IMR-90 (cell line): ENCODE data around the gene TERC. TPM values are rescaled to one million over a fixed set of nuclear protein-coding genes. Genes with fewer than 3 reads are reported as not detected.

ENCODE experiments used
- ATAC-seq: fragments of 200-7000 bp; cut with Tn5 transposase; 2 replicates; pipeline ENCODE4 v1.9.1; 2020; ENCODE audit warnings: low read depth, mild to moderate bottlenecking, moderate library complexity
- BruUV-seq: library from RNA; stranded (reverse); fragments of 400-500 nt; replicated peaks from 2 replicates; lab custom pipeline; 2021; lab: Mats Ljungman, UMichigan
- CTCF ChIA-PET: fragments of 300-600 bp; formaldehyde crosslinking; extraction: SDS; loops from one replicate; lab custom pipeline; 2021; ENCODE audit warnings: antibody characterized with exemption; lab: Yijun Ruan, JAX
- POLR2A ChIA-PET: fragments of 300-600 bp; sonication (Branson Sonifier 250); formaldehyde crosslinking; loops from one replicate; lab custom pipeline; 2022; ENCODE audit warnings: antibody characterized with exemption; ENCODE audit not compliant: unreplicated experiment; lab: Charles Lee
- DNase-seq: peaks from one replicate; pipeline ENCODE4 v3.0.0; 2013
- H2AFZ ChIP-seq: replicated peaks from 2 replicates; pipeline ENCODE3; 2013; ENCODE audit warnings: low read length, mild to moderate bottlenecking; ENCODE audit not compliant: poor library complexity
- H2AK5ac ChIP-seq: 2 replicates; pipeline ENCODE4 v1.6.1; 2013; ENCODE audit warnings: low read depth, low read length, inconsistent platforms
- H2AK9ac ChIP-seq: replicated peaks from 2 replicates; pipeline ENCODE3; 2013; ENCODE audit warnings: mild to moderate bottlenecking, low read depth, low read length, moderate library complexity; ENCODE audit not compliant: poor library complexity
- H2BK120ac ChIP-seq: 2 replicates; pipeline ENCODE4 v1.6.1; 2013; ENCODE audit warnings: low read depth, low read length, inconsistent platforms
- H2BK15ac ChIP-seq: 3 replicates; pipeline ENCODE4 v1.6.1; 2013; ENCODE audit warnings: low read depth, low read length, inconsistent platforms
- H2BK20ac ChIP-seq: 2 replicates; pipeline ENCODE4 v1.6.1; 2013; ENCODE audit warnings: low read depth, mild to moderate bottlenecking, inconsistent platforms, low read length, moderate library complexity
- H2BK5ac ChIP-seq: 2 replicates; pipeline ENCODE4 v1.6.1; 2013; ENCODE audit warnings: mild to moderate bottlenecking, low read depth, low read length, inconsistent platforms; ENCODE audit not compliant: poor library complexity, severe bottlenecking
- H3K14ac ChIP-seq: replicated peaks from 2 replicates; pipeline ENCODE4 v1.6.1; 2013; ENCODE audit warnings: low read depth, low read length, inconsistent platforms
- H3K18ac ChIP-seq: 2 replicates; pipeline ENCODE4 v1.6.1; 2013; ENCODE audit warnings: low read depth, low read length, control low read depth
- H3K23ac ChIP-seq: 2 replicates; pipeline ENCODE4 v1.6.1; 2013; ENCODE audit warnings: low read depth, low read length, inconsistent platforms
- H3K27ac ChIP-seq: 2 replicates; pipeline ENCODE4 v1.5.1; 2013; ENCODE audit warnings: mild to moderate bottlenecking, control low read depth, low read length; ENCODE audit not compliant: insufficient read depth
- H3K27me3 ChIP-seq: 2 replicates; pipeline ENCODE4 v1.6.1; 2013; ENCODE audit warnings: low read length; ENCODE audit not compliant: control insufficient read depth, insufficient read depth
- H3K36me3 ChIP-seq: 2 replicates; pipeline ENCODE4 v1.6.1; 2013; ENCODE audit warnings: low read length, mixed read lengths; ENCODE audit not compliant: control insufficient read depth, insufficient read depth
- H3K4ac ChIP-seq: 2 replicates; pipeline ENCODE4 v1.6.1; 2013; ENCODE audit warnings: low read depth, low read length, inconsistent platforms
- H3K4me1 ChIP-seq: 2 replicates; pipeline ENCODE4 v1.6.1; 2013; ENCODE audit warnings: low read length, mixed read lengths; ENCODE audit not compliant: control insufficient read depth, insufficient read depth
- H3K4me2 ChIP-seq: 2 replicates; pipeline ENCODE4 v1.6.1; 2013; ENCODE audit warnings: low read depth, mild to moderate bottlenecking, control low read depth, low read length, moderate library complexity
- H3K4me3 ChIP-seq: 2 replicates; pipeline ENCODE4 v1.5.1; 2013; ENCODE audit warnings: low read depth, mild to moderate bottlenecking, control low read depth, low read length, moderate library complexity; ENCODE audit not compliant: insufficient read depth
- H3K56ac ChIP-seq: 2 replicates; pipeline ENCODE4 v1.6.1; 2013; ENCODE audit warnings: low read length, inconsistent platforms; ENCODE audit not compliant: insufficient read depth; ENCODE audit errors: extremely low read depth
- H3K79me1 ChIP-seq, 2 experiments: 2 replicates each; pipeline ENCODE4 v1.6.1; 2013; ENCODE audit warnings: low read length in 2 of 2, inconsistent platforms in 1 of 2, low read depth in 1 of 2
- H3K9ac ChIP-seq: 2 replicates; pipeline ENCODE4 v1.6.1; 2013; ENCODE audit warnings: low read depth, low read length, control low read depth
- H3K9me1 ChIP-seq: 2 replicates; pipeline ENCODE4 v1.6.1; 2013; ENCODE audit warnings: low read length, inconsistent platforms; ENCODE audit not compliant: insufficient read depth
- H3K9me3 ChIP-seq: 2 replicates; pipeline ENCODE4 v1.6.1; 2013; ENCODE audit warnings: low read length; ENCODE audit not compliant: control insufficient read depth, insufficient read depth
- H4K20me1 ChIP-seq: 2 replicates; pipeline ENCODE4 v1.6.1; 2013; ENCODE audit warnings: low read length, inconsistent platforms; ENCODE audit not compliant: insufficient read depth
- H4K5ac ChIP-seq: 2 replicates; pipeline ENCODE4 v1.6.1; 2013; ENCODE audit warnings: mild to moderate bottlenecking, low read depth, low read length, control low read depth
- H4K8ac ChIP-seq, 2 experiments: 2 replicates each; pipeline ENCODE4 v1.6.1; 2013; ENCODE audit warnings: low read depth in 2 of 2, low read length in 2 of 2, control low read depth in 1 of 2, inconsistent platforms in 1 of 2
- H4K91ac ChIP-seq: 2 replicates; pipeline ENCODE4 v1.6.1; 2013; ENCODE audit warnings: low read depth, low read length, inconsistent platforms; ENCODE audit not compliant: insufficient read depth
- BHLHE40 ChIP-seq: fragments of 150-350 bp; IDR thresholded peaks from 2 replicates; pipeline ENCODE4 v1.6.1; 2016; ENCODE audit warnings: mild to moderate bottlenecking, low read depth, low read length
- CEBPB ChIP-seq: IDR thresholded peaks from 2 replicates; pipeline ENCODE4 v1.6.1; 2012; ENCODE audit warnings: low read depth, low read length, improper control_type of control experiment
- CHD1 ChIP-seq: IDR thresholded peaks from 2 replicates; pipeline ENCODE4 v1.6.1; 2012; ENCODE audit warnings: low read depth, low read length, improper control_type of control experiment
- FOS ChIP-seq: fragments of 150-350 bp; IDR thresholded peaks from 2 replicates; pipeline ENCODE4 v1.6.1; 2016; ENCODE audit warnings: low read depth, low read length
- MAFK ChIP-seq: IDR thresholded peaks from 2 replicates; pipeline ENCODE4 v1.6.1; 2012; ENCODE audit warnings: low read depth, low read length, improper control_type of control experiment
- MAZ ChIP-seq: IDR thresholded peaks from 2 replicates; pipeline ENCODE4 v1.6.1; 2012; ENCODE audit warnings: low read depth, mild to moderate bottlenecking, low read length, improper control_type of control experiment, moderate library complexity, borderline replicate concordance
- MXI1 ChIP-seq: IDR thresholded peaks from 2 replicates; pipeline ENCODE4 v1.6.1; 2012; ENCODE audit warnings: low read depth, mild to moderate bottlenecking, low read length, moderate library complexity, borderline replicate concordance
- NFE2L2 ChIP-seq: fragments of 150-350 bp; IDR thresholded peaks from 2 replicates; pipeline ENCODE4 v1.6.1; 2016; ENCODE audit warnings: low read depth, mild to moderate bottlenecking, low read length
- POLR2A ChIP-seq: IDR thresholded peaks from 2 replicates; pipeline ENCODE4 v1.6.1; 2012; ENCODE audit warnings: mild to moderate bottlenecking, low read depth, low read length
- RAD21 ChIP-seq: IDR thresholded peaks from 2 replicates; pipeline ENCODE4 v1.6.1; 2012; ENCODE audit warnings: low read length, improper control_type of control experiment
- RCOR1 ChIP-seq: IDR thresholded peaks from 2 replicates; pipeline ENCODE4 v1.6.1; 2012; ENCODE audit warnings: mild to moderate bottlenecking, low read length, improper control_type of control experiment; ENCODE audit not compliant: insufficient replicate concordance
- RFX5 ChIP-seq: IDR thresholded peaks from 2 replicates; pipeline ENCODE4 v1.8.0; 2012; ENCODE audit warnings: low read depth, mild to moderate bottlenecking, low read length, moderate library complexity
- SMC3 ChIP-seq: fragments of 150-350 bp; IDR thresholded peaks from 2 replicates; pipeline ENCODE4 v1.6.1; 2016; ENCODE audit warnings: low read depth, mild to moderate bottlenecking, antibody characterized with exemption, low read length, moderate library complexity
- WGBS, 2 experiments: methylation state at CpG; one replicate each; pipeline versions ENCODE4 v1.1.5 to v1.1.7; 2013; ENCODE audit warnings: missing lambda C conversion rate in 2 of 2; ENCODE audit not compliant: insufficient read length in 1 of 2; ENCODE audit errors: extremely low coverage in 2 of 2; 5-methylcytosine and 5-hydroxymethylcytosine counted together
- dilution Hi-C: fragments of 300-500 bp; cut with HindIII; formaldehyde crosslinking; loops from one replicate; pipeline ENCODE4 v1.14.3; 2018; ENCODE audit warnings: low sequenced_read_pairs; ENCODE audit not compliant: unreplicated experiment
- in situ Hi-C: fragments of 300-500 bp; cut with MboI; formaldehyde crosslinking; loops from 3 replicates; pipeline ENCODE4 v1.14.3; 2019; ENCODE audit warnings: low sequenced_read_pairs, inconsistent platforms, mixed read lengths
- intact Hi-C: fragments of 100-400 bp; cut with micrococcal nuclease; formaldehyde crosslinking; loops from 2 replicates; pipeline ENCODE4 v1.10.0; 2022
- polyA plus RNA-seq, 3 experiments: library from polyadenylated mRNA; depleted of rRNA; stranded (reverse); fragments of >200 nt; gene quantifications; 2 replicates each; pipeline ENCODE4 v1.2.3, GENCODE V29; 2012; ENCODE audit warnings: low replicate concordance in 1 of 3
- total RNA-seq: library from RNA; depleted of rRNA; stranded (reverse); fragments of >200 nt; gene quantifications from 2 replicates; pipeline ENCODE4 v1.2.3, GENCODE V29; 2012
- TF ChIP-seq, protein P1 (sequence below): fragments of 150-350 bp; IDR thresholded peaks from 2 replicates; pipeline ENCODE4 v1.6.1; 2016; ENCODE audit warnings: low read depth, mild to moderate bottlenecking, low read length, moderate library complexity, borderline replicate concordance
- TF ChIP-seq, protein P2 (sequence below): fragments of 150-350 bp; IDR thresholded peaks from 2 replicates; pipeline ENCODE4 v1.6.1; 2017; ENCODE audit warnings: mild to moderate bottlenecking, antibody characterized with exemption, low read length, low read depth
- TF ChIP-seq, protein P3 (sequence below): conservative IDR thresholded peaks from 2 replicates; pipeline ENCODE4 v1.5.1; 2012; ENCODE audit warnings: mild to moderate bottlenecking, low read depth, low read length, improper control_type of control experiment

TERC gene
- total and polyA plus RNA-seq, 2 of the 4 experiments (the other 2 are of a cell fraction), result 57.0 TPM; not detected in 1

DNA sequence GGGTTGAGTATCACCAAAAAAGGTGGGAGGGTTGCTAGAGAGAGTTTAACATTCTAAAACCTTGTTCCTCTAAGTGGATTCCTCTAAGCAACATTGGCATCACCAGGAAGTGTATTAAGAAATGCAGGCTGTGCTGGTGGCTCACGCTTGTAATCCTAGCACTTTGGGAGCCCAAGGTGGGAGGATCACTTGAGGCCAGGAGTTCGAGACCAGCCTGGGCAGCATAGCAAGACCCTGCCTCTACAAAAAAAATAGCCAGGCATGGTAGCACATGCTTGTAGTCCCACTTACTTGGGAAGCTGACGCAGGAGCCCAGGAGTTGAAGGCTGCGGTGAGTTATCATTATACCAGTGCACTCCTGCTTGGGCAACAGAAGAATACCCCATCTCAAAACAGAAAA is 13.0 kb upstream of the TERC start:
- dilution Hi-C loops, result no loop called here
- Histone ChIP-seq H2AFZ (no peak overlapping the region), H2AK9ac (no peak overlapping the region)

More for the DNA sequence above, 13.0 kb upstream of the TERC start:
- no peak overlapping the region for H2BK120ac ChIP-seq
- TF ChIP-seq, protein P1, sequence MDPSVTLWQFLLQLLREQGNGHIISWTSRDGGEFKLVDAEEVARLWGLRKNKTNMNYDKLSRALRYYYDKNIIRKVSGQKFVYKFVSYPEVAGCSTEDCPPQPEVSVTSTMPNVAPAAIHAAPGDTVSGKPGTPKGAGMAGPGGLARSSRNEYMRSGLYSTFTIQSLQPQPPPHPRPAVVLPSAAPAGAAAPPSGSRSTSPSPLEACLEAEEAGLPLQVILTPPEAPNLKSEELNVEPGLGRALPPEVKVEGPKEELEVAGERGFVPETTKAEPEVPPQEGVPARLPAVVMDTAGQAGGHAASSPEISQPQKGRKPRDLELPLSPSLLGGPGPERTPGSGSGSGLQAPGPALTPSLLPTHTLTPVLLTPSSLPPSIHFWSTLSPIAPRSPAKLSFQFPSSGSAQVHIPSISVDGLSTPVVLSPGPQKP, result no peak
- TF ChIP-seq CHD1 (no peak), FOS (no peak), SMC3 (no peak), RCOR1 (no peak), POLR2A (no peak), CEBPB (no peak), MXI1 (no peak), MAZ (no peak), MAFK (no peak), RAD21 (no peak), NFE2L2 (no peak), RFX5 (no peak), BHLHE40 (no peak)
- TF ChIP-seq, protein P2, sequence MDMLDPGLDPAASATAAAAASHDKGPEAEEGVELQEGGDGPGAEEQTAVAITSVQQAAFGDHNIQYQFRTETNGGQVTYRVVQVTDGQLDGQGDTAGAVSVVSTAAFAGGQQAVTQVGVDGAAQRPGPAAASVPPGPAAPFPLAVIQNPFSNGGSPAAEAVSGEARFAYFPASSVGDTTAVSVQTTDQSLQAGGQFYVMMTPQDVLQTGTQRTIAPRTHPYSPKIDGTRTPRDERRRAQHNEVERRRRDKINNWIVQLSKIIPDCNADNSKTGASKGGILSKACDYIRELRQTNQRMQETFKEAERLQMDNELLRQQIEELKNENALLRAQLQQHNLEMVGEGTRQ, result no peak
- TF ChIP-seq, protein P3, sequence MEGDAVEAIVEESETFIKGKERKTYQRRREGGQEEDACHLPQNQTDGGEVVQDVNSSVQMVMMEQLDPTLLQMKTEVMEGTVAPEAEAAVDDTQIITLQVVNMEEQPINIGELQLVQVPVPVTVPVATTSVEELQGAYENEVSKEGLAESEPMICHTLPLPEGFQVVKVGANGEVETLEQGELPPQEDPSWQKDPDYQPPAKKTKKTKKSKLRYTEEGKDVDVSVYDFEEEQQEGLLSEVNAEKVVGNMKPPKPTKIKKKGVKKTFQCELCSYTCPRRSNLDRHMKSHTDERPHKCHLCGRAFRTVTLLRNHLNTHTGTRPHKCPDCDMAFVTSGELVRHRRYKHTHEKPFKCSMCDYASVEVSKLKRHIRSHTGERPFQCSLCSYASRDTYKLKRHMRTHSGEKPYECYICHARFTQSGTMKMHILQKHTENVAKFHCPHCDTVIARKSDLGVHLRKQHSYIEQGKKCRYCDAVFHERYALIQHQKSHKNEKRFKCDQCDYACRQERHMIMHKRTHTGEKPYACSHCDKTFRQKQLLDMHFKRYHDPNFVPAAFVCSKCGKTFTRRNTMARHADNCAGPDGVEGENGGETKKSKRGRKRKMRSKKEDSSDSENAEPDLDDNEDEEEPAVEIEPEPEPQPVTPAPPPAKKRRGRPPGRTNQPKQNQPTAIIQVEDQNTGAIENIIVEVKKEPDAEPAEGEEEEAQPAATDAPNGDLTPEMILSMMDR, result no peak
- no peak overlapping the region for H3K4ac ChIP-seq
- no peaks in the 10 kb centered on the region for H4K20me1 ChIP-seq
- H3K27me3 ChIP-seq, result no peaks in the 10 kb centered on the region
- no peaks in the 10 kb centered on the region for H3K9me1 ChIP-seq
- H3K9ac ChIP-seq, result no peak overlapping the region
- H3K4me1 ChIP-seq, result no peaks in the 10 kb centered on the region
- H2BK5ac ChIP-seq, result no peak overlapping the region
- H3K27ac ChIP-seq, result no peak overlapping the region
- no peak overlapping the region for H3K14ac ChIP-seq
- DNase-seq, result no peak
- peaks cover 33% of the 10 kb centered on the region for H3K36me3 ChIP-seq
- H4K91ac ChIP-seq, result no peak overlapping the region
- ChIA-PET CTCF (no interaction called here), POLR2A (no interaction called here)
- H3K9me3 ChIP-seq, result no peaks in the 10 kb centered on the region
- intact Hi-C loops, result loop anchor here (5.0 to 10.0 kb wide), 2 partner anchors 34 to 207 kb away; partner anchors contain the start of genes LRRC34 and LRRIQ4
- no peak overlapping the region for H2BK20ac ChIP-seq
- H4K8ac ChIP-seq, result no peak overlapping the region
- H3K4me3 ChIP-seq, result no peak overlapping the region
- ATAC-seq, result no peak
- BruUV-seq, result no TSS peak
- no peak overlapping the region for H2AK5ac ChIP-seq
- H2BK15ac ChIP-seq, result no peak overlapping the region
- no peak overlapping the region for H3K4me2 ChIP-seq
- in situ Hi-C loops, result no loop called here
- no peak overlapping the region for H3K56ac ChIP-seq
- peaks cover 20 to 29% of the 10 kb centered on the region in 2 experiments for H3K79me1 ChIP-seq
- H3K23ac ChIP-seq, result no peak overlapping the region
- no peak overlapping the region for H4K5ac ChIP-seq
- WGBS, 2 experiments, result 63% methylated on average over 3 of the region's 4 CpGs; no CpG with 5 or more reads in 1 of the 2 experiments
- no peak overlapping the region for H3K18ac ChIP-seq
